Psoas muscle (tissue), 8 donors: ENCODE measurements around the gene DPP4. TPM values are rescaled to one million over a fixed set of nuclear protein-coding genes. Genes with fewer than 3 reads are reported as not detected.
"Not testable (repeated sequence)": the region's sequence is repeated elsewhere in the genome, so short reads cannot be mapped to it uniquely, and the experiment has no call there.

Source experiments
- ATAC-seq, 4 donors: fragments of 200-7000 bp; cut with Tn5 transposase; one replicate each; pipeline ENCODE4 v1.9.1; 2020; ENCODE audit warnings: moderate library complexity in 3 of 4, mild to moderate bottlenecking in 2 of 4
- DNase-seq, 2 donors: peaks; one replicate each; pipeline ENCODE4 v3.0.0-alpha.2; 2020
- H3K27ac ChIP-seq: fragments of 200-600 bp; one replicate; pipeline ENCODE4 v1.8.0; 2022
- H3K27me3 ChIP-seq, 3 donors: fragments of 200-600 bp in 1 of 3; one replicate each; pipeline versions ENCODE4 v1.6.1 to v1.8.0; 2013 to 2022; ENCODE audit warnings: low read length in 2 of 3, mild to moderate bottlenecking in 2 of 3, moderate library complexity in 1 of 3; ENCODE audit not compliant: insufficient read depth in 3 of 3
- H3K36me3 ChIP-seq, 2 donors: fragments of 200-600 bp in 1 of 2; one replicate each; pipeline versions ENCODE4 v1.6.1 to v1.8.0; 2013 to 2022; ENCODE audit warnings: low read depth in 1 of 2, mild to moderate bottlenecking in 1 of 2, moderate library complexity in 1 of 2; ENCODE audit not compliant: insufficient read depth in 1 of 2
- H3K4me1 ChIP-seq: fragments of 200-600 bp; one replicate; pipeline ENCODE4 v1.8.0; 2022
- H3K4me3 ChIP-seq: fragments of 200-600 bp; one replicate; pipeline ENCODE4 v1.8.0; 2022; ENCODE audit warnings: mild to moderate bottlenecking
- H3K9me3 ChIP-seq: fragments of 200-600 bp; one replicate; pipeline ENCODE4 v1.8.0; 2022
- WGBS, 3 donors: extraction: QIAGEN DNeasy Blood & Tissue Kit; methylation state at CpG; one replicate each; pipeline versions ENCODE4 v1.1.6 to v1.1.7; 2013; 5-methylcytosine and 5-hydroxymethylcytosine counted together
- intact Hi-C, 2 donors: fragments of 100-400 bp; cut with DNase I; formaldehyde crosslinking; loops; one replicate each; pipeline versions ENCODE4 v1.11.0 to v1.14.2; 2022
- polyA plus RNA-seq, 3 donors: library from polyadenylated mRNA; stranded (reverse); fragments of 200-250 nt; gene quantifications; one replicate each; pipeline ENCODE4 v1.2.3, GENCODE V29; 2013
- total RNA-seq, 4 donors: library from RNA; stranded (reverse); fragmentation: NEBNext Ultra II Directional in 2 of 4; extraction: Animal tissue kit (Norgen Biotek cat#: 25700) in 2 of 4; gene quantifications; one replicate each; pipeline versions ENCODE4 v1.2.1 to v1.2.4, GENCODE V29; 2021 to 2023
- TF ChIP-seq, protein P1 (sequence below): fragments of 200-600 bp; IDR thresholded peaks from one replicate; pipeline ENCODE4 v1.8.0; 2022; ENCODE audit warnings: antibody characterized with exemption
- donor health status: healthy with polysubstance abuse.
- donor health status: DM: no; HTN: no; CAD: no; lungs with moderate emphysema.
- donor health status: Bipolar disorder and iron deficiency.
- donor health status: healthy.
- donor health status: DM: yes; HTN: yes; CAD: no.
- donor health status: DM: no; HTN: no; CAD: no.
- donor health status: DM: no; HTN: no; CAD: no.
- donor health status: DM: yes; HTN: yes; CAD: no.

Gene DPP4
- total and polyA plus RNA-seq, 7 donors, result 0.25 to 3.1 (median 0.80) TPM

- Histone ChIP-seq H3K36me3 (no peaks in the 10 kb centered on the region), H3K4me3 (no peak overlapping the region), H3K27ac (no peak overlapping the region), H3K9me3 (peaks cover 7% of the 10 kb centered on the region), H3K4me1 (no peaks in the 10 kb centered on the region), H3K27me3 (no peaks in the 10 kb centered on the region)
- 87 to 92% (median 90%) methylated on average over 4 of the region's 4 CpGs for WGBS, 3 donors
- TF ChIP-seq, protein P1, sequence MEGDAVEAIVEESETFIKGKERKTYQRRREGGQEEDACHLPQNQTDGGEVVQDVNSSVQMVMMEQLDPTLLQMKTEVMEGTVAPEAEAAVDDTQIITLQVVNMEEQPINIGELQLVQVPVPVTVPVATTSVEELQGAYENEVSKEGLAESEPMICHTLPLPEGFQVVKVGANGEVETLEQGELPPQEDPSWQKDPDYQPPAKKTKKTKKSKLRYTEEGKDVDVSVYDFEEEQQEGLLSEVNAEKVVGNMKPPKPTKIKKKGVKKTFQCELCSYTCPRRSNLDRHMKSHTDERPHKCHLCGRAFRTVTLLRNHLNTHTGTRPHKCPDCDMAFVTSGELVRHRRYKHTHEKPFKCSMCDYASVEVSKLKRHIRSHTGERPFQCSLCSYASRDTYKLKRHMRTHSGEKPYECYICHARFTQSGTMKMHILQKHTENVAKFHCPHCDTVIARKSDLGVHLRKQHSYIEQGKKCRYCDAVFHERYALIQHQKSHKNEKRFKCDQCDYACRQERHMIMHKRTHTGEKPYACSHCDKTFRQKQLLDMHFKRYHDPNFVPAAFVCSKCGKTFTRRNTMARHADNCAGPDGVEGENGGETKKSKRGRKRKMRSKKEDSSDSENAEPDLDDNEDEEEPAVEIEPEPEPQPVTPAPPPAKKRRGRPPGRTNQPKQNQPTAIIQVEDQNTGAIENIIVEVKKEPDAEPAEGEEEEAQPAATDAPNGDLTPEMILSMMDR, result no peak
- ATAC-seq (no peak), DNase-seq (no peak)
- intact Hi-C loops, result no loop called here
These were observed 20.2 kb downstream of the DPP4 start for GRCh38 chr2:162053808-162054155.

DNA sequence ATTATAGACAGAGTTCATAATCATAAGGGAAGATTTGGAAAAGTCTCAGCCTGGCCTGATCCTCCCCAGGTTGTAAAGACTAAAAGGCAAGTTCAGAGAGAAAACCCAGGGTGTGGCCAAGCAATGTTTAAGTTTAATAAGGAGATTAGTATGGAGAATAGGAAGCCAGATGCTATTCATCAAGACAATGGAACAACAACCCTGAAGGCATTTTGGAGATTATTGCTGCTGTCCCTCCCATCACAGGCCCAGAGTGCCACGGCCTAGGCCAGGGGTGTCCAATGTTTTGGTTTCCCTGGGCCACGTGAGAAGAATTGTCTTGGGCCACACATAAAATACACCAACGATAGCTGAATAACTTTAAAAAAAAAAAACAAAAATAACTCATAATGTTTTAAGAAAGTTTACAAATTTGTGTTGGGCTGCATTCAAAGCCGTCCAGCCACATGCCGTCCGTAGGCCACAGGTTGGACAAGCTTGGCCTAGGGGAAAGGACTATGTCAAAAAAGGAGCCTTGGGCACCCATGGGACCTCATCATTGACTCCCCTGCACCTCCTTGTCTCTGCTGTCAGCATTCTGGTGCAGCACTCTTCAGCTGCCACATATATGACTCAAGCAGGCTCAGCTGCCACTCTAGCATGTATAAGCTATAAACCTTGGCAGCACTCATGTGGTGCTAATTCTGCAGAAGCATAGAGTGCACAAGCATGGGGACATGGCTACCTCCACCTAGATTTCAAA is 20.8 kb downstream of the DPP4 start:
- Histone ChIP-seq H3K4me3 (no peak overlapping the region), H3K36me3 (no peaks in the 10 kb centered on the region), H3K27ac (no peak overlapping the region), H3K27me3 (no peaks in the 10 kb centered on the region), H3K9me3 (peaks cover 7% of the 10 kb centered on the region), H3K4me1 (no peaks in the 10 kb centered on the region)
- ATAC-seq (no peak), DNase-seq (no peak)
- TF ChIP-seq, protein P1, result no peak
- intact Hi-C loops, result no loop called here
- 88 to 92% (median 90%) methylated on average over 6 of the region's 6 CpGs for WGBS, 3 donors

- no peak overlapping the region for H3K27ac ChIP-seq
- no peak for DNase-seq
- WGBS, 3 donors, result 84 to 92% (median 84%) methylated on average over 8 of the region's 8 CpGs
- H3K4me3 ChIP-seq, result no peak overlapping the region
- intact Hi-C loops, result no loop called here
- no peaks in the 10 kb centered on the region for H3K4me1 ChIP-seq
- H3K27me3 ChIP-seq, result no peaks in the 10 kb centered on the region
- ATAC-seq, result no peak
- no peaks in the 10 kb centered on the region for H3K9me3 ChIP-seq
- H3K36me3 ChIP-seq, result no peaks in the 10 kb centered on the region
- TF ChIP-seq, protein P1, result no peak
These were observed 23.5 kb downstream of the DPP4 start for GRCh38 chr2:162050513-162050961.

DNA sequence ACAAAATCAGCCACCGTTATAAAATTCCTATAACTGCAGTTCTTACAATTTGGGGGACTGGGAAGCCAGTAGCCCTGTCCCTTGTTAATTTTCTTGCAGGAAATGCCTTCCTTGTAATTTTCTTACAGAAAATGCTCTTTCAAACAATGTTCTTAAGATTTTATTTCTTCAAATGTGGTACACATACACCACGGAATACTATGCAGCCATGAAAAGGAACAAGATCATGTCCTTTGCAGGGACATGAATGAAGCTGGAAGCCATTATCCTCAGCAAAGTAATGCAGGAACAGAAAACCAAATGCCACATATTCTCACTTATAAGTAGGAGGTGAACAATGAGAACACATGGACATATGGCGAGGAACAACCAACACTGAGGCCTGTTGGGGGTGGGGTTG is 24.9 kb downstream of the DPP4 start:
- H3K4me3 ChIP-seq, intact Hi-C loops, H3K4me1 ChIP-seq, H3K27ac ChIP-seq, H3K27me3 ChIP-seq, DNase-seq, H3K36me3 ChIP-seq, ATAC-seq, H3K9me3 ChIP-seq: not testable (repeated sequence)
- WGBS, 3 donors, result 96 to 98% (median 98%) methylated on average over 3 of the region's 3 CpGs

DNA sequence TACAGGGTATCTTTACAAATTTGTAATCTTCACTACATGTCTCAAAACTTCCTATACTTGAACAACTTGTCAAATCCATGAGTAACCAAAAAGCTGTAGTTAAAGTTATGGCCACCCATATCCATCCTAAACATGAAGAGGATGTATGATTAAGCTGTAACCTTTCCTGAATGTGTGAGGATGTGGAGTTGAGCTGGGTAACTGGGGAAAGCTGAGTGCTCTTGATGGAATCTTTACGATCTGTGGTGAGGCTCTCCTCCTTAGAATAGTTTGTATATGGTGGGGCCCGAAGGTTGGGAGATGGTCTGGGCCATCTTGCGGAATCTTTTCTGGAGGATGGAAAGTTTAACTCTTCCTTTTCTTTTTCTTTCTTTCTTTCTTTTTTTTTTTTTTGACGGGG is 29.4 kb downstream of the DPP4 start:
- TF ChIP-seq, protein P1, result no peak
- WGBS, 3 donors, result 87 to 95% (median 87%) methylated on average over 4 of the region's 4 CpGs
- Histone ChIP-seq H3K27me3 (no peaks in the 10 kb centered on the region), H3K9me3 (no peaks in the 10 kb centered on the region), H3K4me1 (no peaks in the 10 kb centered on the region), H3K36me3 (no peaks in the 10 kb centered on the region), H3K27ac (no peak overlapping the region), H3K4me3 (no peak overlapping the region)
- intact Hi-C loops, result no loop called here
- ATAC-seq (no peak), DNase-seq (no peak)
